CD14-positive monocyte (primary cell): ENCODE results near the gene OR13C2. TPM values are rescaled to one million over a fixed set of nuclear protein-coding genes. Genes with fewer than 3 reads are reported as not detected.

Experiments used
- DNase-seq, 3 donors: peaks; one replicate each; pipeline ENCODE4 v3.0.0-alpha.2; 2011 to 2022
- H2AFZ ChIP-seq: 2 replicates; pipeline ENCODE4 v1.6.0; 2012; ENCODE audit warnings: mild to moderate bottlenecking, low read depth, low read length, inconsistent platforms; ENCODE audit not compliant: insufficient read depth, poor library complexity, severe bottlenecking
- H3K27ac ChIP-seq, 2 donors: 1 replicate in 1 of 2; 2 replicates in 1 of 2; pipeline ENCODE4 v1.5.1; 2012 to 2013; ENCODE audit warnings: low read length in 2 of 2, control low read depth in 1 of 2, inconsistent platforms in 1 of 2, low read depth in 1 of 2, mild to moderate bottlenecking in 1 of 2
- H3K27me3 ChIP-seq, 2 donors: one replicate each; pipeline versions ENCODE4 v1.6.0 to v1.6.1; 2011 to 2013; ENCODE audit warnings: low read length in 2 of 2; ENCODE audit not compliant: control insufficient read depth in 2 of 2, insufficient read depth in 2 of 2
- H3K36me3 ChIP-seq, 2 donors: replicated peaks in 1 of 2; 1 replicate in 1 of 2; 2 replicates in 1 of 2; pipeline versions ENCODE4 v1.5.1 to v1.6.1; 2012 to 2013; ENCODE audit warnings: low read length in 2 of 2, control low read depth in 1 of 2, inconsistent platforms in 1 of 2, mild to moderate bottlenecking in 1 of 2; ENCODE audit not compliant: insufficient read depth in 2 of 2, control insufficient read depth in 1 of 2
- H3K4me1 ChIP-seq, 2 donors: 1 replicate in 1 of 2; 2 replicates in 1 of 2; pipeline versions ENCODE4 v1.5.1 to v1.6.1; 2012 to 2013; ENCODE audit warnings: low read length in 2 of 2, control low read depth in 1 of 2, inconsistent platforms in 1 of 2, mild to moderate bottlenecking in 1 of 2, moderate library complexity in 1 of 2; ENCODE audit not compliant: insufficient read depth in 2 of 2, control insufficient read depth in 1 of 2
- H3K4me2 ChIP-seq: replicated peaks from 2 replicates; pipeline ENCODE3; 2012; ENCODE audit warnings: low read length, moderate library complexity, mild to moderate bottlenecking; ENCODE audit not compliant: poor library complexity, severe bottlenecking; ENCODE audit errors: extremely low read depth
- H3K4me3 ChIP-seq, 3 experiments: fragments of 200-600 bp in 1 of 3; sonication (generic) in 1 of 3; replicated peaks in 1 of 3; 1 replicate in 2 of 3; 2 replicates in 1 of 3; pipeline ENCODE4 v1.5.1; 2011 to 2013; ENCODE audit warnings: low read length in 3 of 3, mild to moderate bottlenecking in 3 of 3, control low read depth in 2 of 3, low read depth in 2 of 3, inconsistent platforms in 1 of 3, moderate library complexity in 1 of 3
- H3K79me2 ChIP-seq: 2 replicates; pipeline ENCODE4 v1.6.0; 2012; ENCODE audit warnings: mild to moderate bottlenecking, control low read depth, inconsistent platforms, low read length, moderate library complexity; ENCODE audit not compliant: insufficient read depth
- H3K9ac ChIP-seq: 2 replicates; pipeline ENCODE4 v1.6.0; 2017; ENCODE audit warnings: low read length, mild to moderate bottlenecking; ENCODE audit not compliant: insufficient read depth, poor library complexity, severe bottlenecking
- H3K9me3 ChIP-seq, 2 donors: replicated peaks in 1 of 2; 1 replicate in 1 of 2; 2 replicates in 1 of 2; pipeline versions ENCODE4 v1.5.1 to v1.6.1; 2012 to 2013; ENCODE audit warnings: low read length in 2 of 2, control low read depth in 1 of 2; ENCODE audit not compliant: control insufficient read depth in 1 of 2, insufficient read depth in 1 of 2
- H4K20me1 ChIP-seq: 2 replicates; pipeline ENCODE4 v1.6.0; 2012; ENCODE audit warnings: mild to moderate bottlenecking, low read length, control low read depth, moderate library complexity; ENCODE audit not compliant: insufficient read depth
- H3K27ac Mint-ChIP-seq, 7 donors: one replicate each; pipeline ENCODE4 v1.8.0; 2020; ENCODE audit warnings: mild to moderate bottlenecking in 7 of 7, mixed read lengths in 7 of 7, moderate library complexity in 6 of 7, inconsistent platforms in 2 of 7
- H3K27me3 Mint-ChIP-seq, 3 donors: one replicate each; pipeline ENCODE4 v1.8.0; 2021 to 2022; ENCODE audit warnings: low read depth in 3 of 3, mild to moderate bottlenecking in 3 of 3, mixed read lengths in 3 of 3, moderate library complexity in 3 of 3, inconsistent platforms in 1 of 3
- H3K36me3 Mint-ChIP-seq, 2 donors: one replicate each; pipeline ENCODE4 v1.8.0; 2020; ENCODE audit warnings: mixed read lengths in 2 of 2, inconsistent platforms in 1 of 2, mild to moderate bottlenecking in 1 of 2
- H3K4me1 Mint-ChIP-seq: one replicate; pipeline ENCODE4 v1.8.0; 2020; ENCODE audit warnings: mild to moderate bottlenecking, mixed read lengths
- H3K4me3 Mint-ChIP-seq, 2 donors: one replicate each; pipeline ENCODE4 v1.8.0; 2020; ENCODE audit warnings: mild to moderate bottlenecking in 2 of 2, mixed read lengths in 2 of 2, moderate library complexity in 1 of 2
- H3K9me3 Mint-ChIP-seq, 7 donors: one replicate each; pipeline ENCODE4 v1.8.0; 2020 to 2022; ENCODE audit warnings: mixed read lengths in 7 of 7, mild to moderate bottlenecking in 6 of 7, moderate library complexity in 6 of 7, inconsistent platforms in 2 of 7
- WGBS: methylation state at CpG from one replicate; pipeline ENCODE4 v1.1.5; 2013; ENCODE audit warnings: missing lambda C conversion rate; ENCODE audit not compliant: insufficient coverage; 5-methylcytosine and 5-hydroxymethylcytosine counted together
- intact Hi-C, 2 donors: fragments of 100-400 bp; cut with micrococcal nuclease; formaldehyde crosslinking; loops; one replicate each; pipeline versions ENCODE4 v1.15.0 to v1.15.1; 2023
- polyA plus RNA-seq, 3 donors: library from polyadenylated mRNA; depleted of rRNA in 1 of 3; unstranded in 2 of 3; stranded (reverse) in 1 of 3; fragments of 300-500 nt in 2 of 3; fragments of >200 nt in 1 of 3; fragmentation: Illumina TruSeq in 2 of 3; gene quantifications; 1 replicate in 2 of 3; 2 replicates in 1 of 3; pipeline ENCODE4 v1.2.3, GENCODE V29; 2012 to 2021
- TF ChIP-seq, protein P1 (sequence below): fragments of 200-600 bp; IDR thresholded peaks from one replicate; pipeline ENCODE4 v1.8.0; 2022; ENCODE audit warnings: antibody characterized with exemption, mild to moderate bottlenecking

The OR13C2 gene
- polyA plus RNA-seq, 3 donors, result not detected

DNA sequence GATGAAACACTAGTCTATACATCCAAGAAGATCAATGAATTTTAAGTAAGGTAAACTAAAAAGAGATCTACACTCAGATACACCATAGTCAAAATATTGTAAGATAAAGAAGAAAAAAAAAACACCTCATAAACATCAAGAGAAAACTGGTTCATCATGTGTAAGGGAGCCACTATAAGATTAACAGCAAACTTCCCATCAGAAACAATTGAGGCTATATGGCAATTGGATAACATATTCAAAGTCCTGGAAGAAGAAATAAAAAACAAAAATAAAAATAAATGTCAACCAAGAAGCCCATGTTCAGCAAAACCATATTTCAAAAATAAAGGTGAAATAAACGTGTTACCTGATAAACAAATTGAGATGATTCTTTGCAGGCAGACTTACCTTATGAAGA is 32.8 kb downstream of the OR13C2 start:
- Histone ChIP-seq H3K9me3 (peaks cover 3 to 9% of the 10 kb centered on the region in 2 donors), H2AFZ (no peak overlapping the region), H3K9ac (no peak overlapping the region), H4K20me1 (no peaks in the 10 kb centered on the region), H3K27me3 (no peaks in the 10 kb centered on the region), H3K4me3 (no peak overlapping the region), H3K4me1 (no peaks in the 10 kb centered on the region), H3K27ac (no peak overlapping the region), H3K79me2 (no peaks in the 10 kb centered on the region), H3K4me2 (no peak overlapping the region), H3K36me3 (no peaks in the 10 kb centered on the region)
- DNase-seq, result no peak
- Mint-ChIP-seq H3K9me3 (peaks cover 0 to 18% (median 11%) of the 10 kb centered on the region in 7 donors), H3K36me3 (no peaks in the 10 kb centered on the region), H3K4me1 (no peaks in the 10 kb centered on the region), H3K4me3 (no peak overlapping the region), H3K27me3 (no peaks in the 10 kb centered on the region), H3K27ac (no peak overlapping the region)
- TF ChIP-seq, protein P1, sequence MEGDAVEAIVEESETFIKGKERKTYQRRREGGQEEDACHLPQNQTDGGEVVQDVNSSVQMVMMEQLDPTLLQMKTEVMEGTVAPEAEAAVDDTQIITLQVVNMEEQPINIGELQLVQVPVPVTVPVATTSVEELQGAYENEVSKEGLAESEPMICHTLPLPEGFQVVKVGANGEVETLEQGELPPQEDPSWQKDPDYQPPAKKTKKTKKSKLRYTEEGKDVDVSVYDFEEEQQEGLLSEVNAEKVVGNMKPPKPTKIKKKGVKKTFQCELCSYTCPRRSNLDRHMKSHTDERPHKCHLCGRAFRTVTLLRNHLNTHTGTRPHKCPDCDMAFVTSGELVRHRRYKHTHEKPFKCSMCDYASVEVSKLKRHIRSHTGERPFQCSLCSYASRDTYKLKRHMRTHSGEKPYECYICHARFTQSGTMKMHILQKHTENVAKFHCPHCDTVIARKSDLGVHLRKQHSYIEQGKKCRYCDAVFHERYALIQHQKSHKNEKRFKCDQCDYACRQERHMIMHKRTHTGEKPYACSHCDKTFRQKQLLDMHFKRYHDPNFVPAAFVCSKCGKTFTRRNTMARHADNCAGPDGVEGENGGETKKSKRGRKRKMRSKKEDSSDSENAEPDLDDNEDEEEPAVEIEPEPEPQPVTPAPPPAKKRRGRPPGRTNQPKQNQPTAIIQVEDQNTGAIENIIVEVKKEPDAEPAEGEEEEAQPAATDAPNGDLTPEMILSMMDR, result no peak
- WGBS, result no CpG with 5 or more reads among the region's 1 CpG
- intact Hi-C loops, result no loop called here

GRCh38 chr9:104568868-104569267 is 36.6 kb downstream of the OR13C2 start, which contains the start of gene OR13C8:
Gene OR13C8 (plus strand): TSS chr9:104569168. CDS start chr9:104569168, 0 bp downstream.
- TF ChIP-seq, protein P1, result no peak
- 100% methylated on average over 1 of the region's 4 CpGs for WGBS
- no peak within 1 kb of the TSS for H3K4me2 ChIP-seq
- Mint-ChIP-seq H3K27me3 (peaks cover 0 to 2% (median 0%) of the 10 kb centered on the region in 3 donors), H3K4me1 (no peaks in the 10 kb centered on the region), H3K9me3 (peaks cover 0 to 18% (median 8%) of the 10 kb centered on the region in 7 donors), H3K27ac (no peak within 1 kb of the TSS), H3K36me3 (no peaks in the 10 kb centered on the region), H3K4me3 (no peak within 1 kb of the TSS)
- intact Hi-C loops, result no loop called here
- peaks cover 3 to 9% of the 10 kb centered on the region in 2 donors for H3K9me3 ChIP-seq
- no peaks in the 10 kb centered on the region for H3K27me3 ChIP-seq
- H3K79me2 ChIP-seq, result no peaks in the 10 kb centered on the region
- DNase-seq, result no peak
- H3K4me3 ChIP-seq, result no peak within 1 kb of the TSS
- H3K4me1 ChIP-seq, result no peaks in the 10 kb centered on the region
- H3K9ac ChIP-seq, result no peak within 1 kb of the TSS
- H3K27ac ChIP-seq, result no peak within 1 kb of the TSS
- no peaks in the 10 kb centered on the region for H3K36me3 ChIP-seq
- no peaks in the 10 kb centered on the region for H4K20me1 ChIP-seq
- no peak within 1 kb of the TSS for H2AFZ ChIP-seq
